Large intestine (tissue), 12 donors: ENCODE results near the gene GATAD2B. TPM values are rescaled to one million over a fixed set of nuclear protein-coding genes. Genes with fewer than 3 reads are reported as not detected.
A peak's percentile ranks its signal among the peaks of the same experiment; 100 is the strongest.

ENCODE experiments used
- DNase-seq, 2 donors: peaks; one replicate each; pipeline versions ENCODE4 v3.0.0 to v3.0.0-alpha.2; 2013
- H3K27ac ChIP-seq: one replicate; pipeline ENCODE4 v1.5.1; 2013; ENCODE audit warnings: low read length
- H3K27me3 ChIP-seq: 2 replicates; pipeline ENCODE4 v1.6.1; 2013; ENCODE audit warnings: low read length; ENCODE audit not compliant: control insufficient read depth, insufficient read depth
- H3K36me3 ChIP-seq: 2 replicates; pipeline ENCODE4 v1.6.1; 2013; ENCODE audit warnings: low read length; ENCODE audit not compliant: control insufficient read depth, insufficient read depth
- H3K4me1 ChIP-seq: one replicate; pipeline ENCODE4 v1.6.1; 2013; ENCODE audit warnings: low read length; ENCODE audit not compliant: control insufficient read depth, insufficient read depth
- H3K4me3 ChIP-seq: one replicate; pipeline ENCODE4 v1.5.1; 2013; ENCODE audit warnings: low read length
- H3K9me3 ChIP-seq: one replicate; pipeline ENCODE4 v1.6.1; 2013; ENCODE audit warnings: mild to moderate bottlenecking, low read depth, low read length, moderate library complexity; ENCODE audit not compliant: control insufficient read depth
- WGBS: methylation state at CpG from one replicate; pipeline ENCODE4 v1.1.5; 2013; ENCODE audit warnings: low lambda C conversion rate; ENCODE audit not compliant: insufficient coverage; 5-methylcytosine and 5-hydroxymethylcytosine counted together
- long read RNA-seq, 11 donors: transcript quantifications; one replicate each; lab custom pipeline, GENCODE V29; 2026
- polyA plus RNA-seq: library from polyadenylated mRNA; unstranded; fragments of 120-200 nt; gene quantifications from one replicate; pipeline ENCODE4 v1.2.1, GENCODE V29; 2013

The GATAD2B gene
- 13.5 TPM for polyA plus RNA-seq
- long read RNA-seq, donor 1, full-length matches to known transcripts, result 1 of 1 reads
- long read RNA-seq, donor 1, partial matches to known transcripts, result 0 of 1 reads
- long read RNA-seq, donor 1, other reads (novel, unspliced or antisense), result 0 of 1 reads
- long read RNA-seq, donor 2, result 0 reads
- long read RNA-seq, donor 3, result 0 reads
- long read RNA-seq, donor 4, result 0 reads
- long read RNA-seq, donor 5, result 0 reads
- long read RNA-seq, donor 6, result 0 reads
- long read RNA-seq, donor 7, result 0 reads
- long read RNA-seq, donor 8, full-length matches to known transcripts, result 1 of 1 reads
- long read RNA-seq, donor 8, partial matches to known transcripts, result 0 of 1 reads
- long read RNA-seq, donor 8, other reads (novel, unspliced or antisense), result 0 of 1 reads
- long read RNA-seq, donor 9, result 0 reads
- long read RNA-seq, donor 10, full-length matches to known transcripts, result 2 of 2 reads
- long read RNA-seq, donor 10, partial matches to known transcripts, result 0 of 2 reads
- long read RNA-seq, donor 10, other reads (novel, unspliced or antisense), result 0 of 2 reads
- long read RNA-seq, donor 11, result 0 reads

- Histone ChIP-seq H3K4me3 (peak within 1 kb of the TSS; percentile 90), H3K4me1 (peaks cover 7% of the 10 kb centered on the region), H3K27me3 (no peaks in the 10 kb centered on the region), H3K36me3 (peaks cover 3% of the 10 kb centered on the region), H3K27ac (peak within 1 kb of the TSS; percentile 88), H3K9me3 (no peaks in the 10 kb centered on the region)
- WGBS, result no CpG with 5 or more reads among the region's 53 CpGs
- DNase-seq, result peak; percentile 100
Measured at GRCh38 chr1:153922972-153923925, at the start of gene GATAD2B. TSS of gene GATAD2B (minus strand) at chr1:153922972. CDS start at chr1:153828347, 94,625 bp downstream.

DNA sequence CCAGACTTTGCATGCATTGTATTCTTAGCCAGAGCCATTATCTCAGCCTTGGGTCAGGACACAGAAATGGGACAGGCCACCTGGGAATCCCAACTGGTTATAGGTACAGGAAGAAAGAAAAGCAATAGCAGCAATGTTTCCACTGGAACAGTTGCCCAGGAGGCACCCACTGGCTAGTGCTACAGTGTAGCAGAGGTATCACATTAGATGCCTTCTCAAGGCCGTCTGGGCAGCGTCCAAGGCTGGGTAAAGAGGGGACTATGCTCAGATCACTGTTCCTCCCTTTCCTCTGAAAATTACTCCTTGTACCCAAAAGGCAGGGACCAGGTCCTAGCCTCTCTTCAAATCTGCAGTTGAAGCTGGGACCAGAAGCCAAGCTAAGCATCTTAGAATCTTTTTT is 47.6 kb upstream of the GATAD2B start:
- H3K27me3 ChIP-seq, result no peaks in the 10 kb centered on the region
- DNase-seq, result no peak
- no peaks in the 10 kb centered on the region for H3K9me3 ChIP-seq
- no CpG with 5 or more reads among the region's 2 CpGs for WGBS
- H3K27ac ChIP-seq, result no peak overlapping the region
- H3K36me3 ChIP-seq, result peaks cover 21% of the 10 kb centered on the region
- no peak overlapping the region for H3K4me3 ChIP-seq
- no peaks in the 10 kb centered on the region for H3K4me1 ChIP-seq

GRCh38 chr1:153968972-153969371 is 46.2 kb upstream of the GATAD2B start:
- H3K27ac ChIP-seq, result no peak overlapping the region
- H3K36me3 ChIP-seq, result peaks cover 10% of the 10 kb centered on the region
- peak overlapping the region; percentile 54 for H3K4me3 ChIP-seq
- H3K27me3 ChIP-seq, result no peaks in the 10 kb centered on the region
- WGBS, result no CpG with 5 or more reads among the region's 2 CpGs
- no peaks in the 10 kb centered on the region for H3K4me1 ChIP-seq
- no peak for DNase-seq
- no peaks in the 10 kb centered on the region for H3K9me3 ChIP-seq

- DNase-seq, result peak in 1 of 2 donors; percentile 31
- H3K27me3 ChIP-seq, result no peaks in the 10 kb centered on the region
- H3K4me3 ChIP-seq, result peak overlapping the region; percentile 54
- H3K9me3 ChIP-seq, result no peaks in the 10 kb centered on the region
- no peaks in the 10 kb centered on the region for H3K4me1 ChIP-seq
- peaks cover 5% of the 10 kb centered on the region for H3K36me3 ChIP-seq
- H3K27ac ChIP-seq, result no peak overlapping the region
- WGBS, result no CpG with 5 or more reads among the region's 13 CpGs
Measured at GRCh38 chr1:153968408-153968807, 45.6 kb upstream of the GATAD2B start.

- Histone ChIP-seq H3K4me1 (no peaks in the 10 kb centered on the region), H3K9me3 (no peaks in the 10 kb centered on the region), H3K27ac (peak overlapping the region; percentile 81), H3K36me3 (peaks cover under 1% of the 10 kb centered on the region), H3K27me3 (no peaks in the 10 kb centered on the region), H3K4me3 (peak overlapping the region; percentile 54)
- no peak for DNase-seq
- no CpG with 5 or more reads among the region's 8 CpGs for whole genome bisulfite sequencing
Measured at GRCh38 chr1:153968000-153968363, 45.2 kb upstream of the GATAD2B start.

DNA sequence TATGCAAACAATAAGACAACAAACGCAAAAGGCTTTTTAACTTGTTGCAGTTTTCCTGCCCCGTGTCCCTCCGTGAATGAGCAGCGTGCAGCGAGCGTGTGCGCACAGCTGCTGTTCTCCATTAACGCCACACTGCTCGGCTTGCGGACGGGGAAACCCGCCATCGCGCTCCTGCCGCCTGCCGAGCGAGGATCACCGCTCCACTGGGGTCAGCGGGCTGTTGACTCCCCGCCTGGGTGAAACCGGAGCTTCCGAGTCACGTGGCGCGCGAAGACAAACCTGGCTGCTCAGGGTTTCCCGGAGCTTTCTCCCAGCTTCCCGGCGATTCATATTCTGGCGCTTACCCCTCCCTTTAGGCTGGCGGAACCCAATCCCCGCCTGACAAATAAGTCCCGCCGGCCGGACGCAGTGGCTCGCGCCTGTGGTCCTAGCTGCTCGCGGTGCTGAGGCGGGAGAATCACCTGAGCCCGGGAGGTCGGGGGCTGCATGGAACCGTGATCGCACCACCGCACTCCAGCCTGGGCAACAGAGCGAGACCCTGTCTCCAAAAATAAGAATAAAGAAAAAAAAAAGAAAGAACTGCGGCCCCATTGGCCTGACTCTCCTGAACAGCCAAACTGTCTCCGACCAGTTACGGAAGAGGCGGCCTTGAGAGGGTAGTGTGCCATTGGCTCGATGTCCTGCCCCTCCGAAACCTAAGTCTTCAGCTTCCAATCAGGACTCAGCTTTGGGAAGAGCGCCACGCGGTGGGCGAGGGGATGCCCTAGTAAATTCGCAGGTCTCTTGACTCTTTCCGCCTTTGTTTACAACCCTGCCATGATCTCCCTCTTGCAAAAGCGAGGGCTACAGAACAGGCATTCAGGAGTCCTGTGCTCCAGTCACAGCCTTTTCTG is 44.6 kb upstream of the GATAD2B start, which contains the start of gene CREB3L4:
Gene CREB3L4 (plus strand): TSS at position 796 of the 893 bp plus-strand sequence. CDS start 624 bp downstream, outside the sequence.
- H3K4me1 ChIP-seq, result peaks cover 4% of the 10 kb centered on the region
- WGBS, result no CpG with 5 or more reads among the region's 60 CpGs

GRCh38 chr1:153963850-153964331 is 41.1 kb upstream of the GATAD2B start:
- no peaks in the 10 kb centered on the region for H3K9me3 ChIP-seq
- peaks cover 18% of the 10 kb centered on the region for H3K36me3 ChIP-seq
- peak; percentile 77 to 87 for DNase-seq
- no CpG with 5 or more reads among the region's 22 CpGs for WGBS
- H3K4me1 ChIP-seq, result peaks cover 15% of the 10 kb centered on the region
- H3K4me3 ChIP-seq, result peak overlapping the region; percentile 81
- H3K27ac ChIP-seq, result peak overlapping the region; percentile 96
- H3K27me3 ChIP-seq, result no peaks in the 10 kb centered on the region

More for the DNA sequence above, 44.6 kb upstream of the GATAD2B start, which contains the start of gene CREB3L4:
- Histone ChIP-seq H3K27me3 (no peaks in the 10 kb centered on the region), H3K9me3 (no peaks in the 10 kb centered on the region), H3K36me3 (no peaks in the 10 kb centered on the region), H3K4me3 (peak within 1 kb of the TSS; percentile 54), H3K27ac (peak within 1 kb of the TSS; percentile 81)
- peak; percentile 94 to 96 for DNase-seq

DNA sequence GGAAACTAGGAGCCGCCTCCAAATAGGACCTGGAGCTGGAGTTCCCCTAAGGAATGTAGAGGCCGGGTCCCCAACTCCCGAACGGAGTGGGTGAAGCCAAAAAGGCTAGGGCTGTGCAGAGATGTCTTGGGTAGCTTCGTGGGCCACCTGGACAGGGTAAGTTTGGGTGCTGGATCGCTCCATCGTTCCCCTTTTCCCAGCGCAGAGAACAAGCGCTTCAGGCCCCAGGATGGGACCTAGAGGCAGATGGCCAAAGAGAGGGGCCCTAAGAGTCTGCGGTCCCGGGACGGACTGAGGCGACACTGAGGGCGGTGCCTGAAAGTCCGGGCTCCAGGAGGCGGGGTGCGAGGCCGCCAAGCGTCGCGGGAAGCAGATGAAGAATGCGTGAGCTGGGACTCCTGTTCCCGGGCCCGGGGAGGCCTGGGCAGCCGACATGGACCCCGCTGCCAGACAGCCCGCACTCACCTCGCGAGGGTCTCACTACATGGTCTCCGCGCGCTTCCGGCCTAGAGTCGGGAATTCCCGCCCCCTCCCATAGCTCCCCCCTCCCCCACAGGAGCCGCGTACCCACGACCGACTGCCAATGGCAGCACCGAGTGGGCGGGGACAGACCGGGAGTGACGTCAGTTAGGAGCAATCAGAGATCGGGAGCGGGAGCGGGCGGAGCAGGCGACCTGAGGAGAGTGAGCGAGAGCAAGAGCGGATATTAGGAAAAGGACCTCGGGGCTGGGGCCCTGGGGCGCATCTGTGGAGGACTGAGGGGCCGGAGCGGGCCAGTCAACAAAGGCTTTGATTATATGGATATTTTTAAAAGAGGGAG is 40.5 kb upstream of the GATAD2B start, which contains the start of gene SLC39A1:
Gene SLC39A1 (minus strand): TSS at position 508 of the 820 bp plus-strand sequence. CDS start 822 bp downstream, outside the sequence.
- peak; percentile 97 to 98 for DNase-seq
- H3K27me3 ChIP-seq, result no peaks in the 10 kb centered on the region
- H3K4me1 ChIP-seq, result peaks cover 17% of the 10 kb centered on the region
- H3K36me3 ChIP-seq, result peaks cover 18% of the 10 kb centered on the region
- no peaks in the 10 kb centered on the region for H3K9me3 ChIP-seq
- H3K4me3 ChIP-seq, result peak within 1 kb of the TSS; percentile 81
- WGBS, result no CpG with 5 or more reads among the region's 54 CpGs
- H3K27ac ChIP-seq, result peak within 1 kb of the TSS; percentile 96
